Spleen (tissue), 7 donors: ENCODE results near the gene PHF21A.

Experiments used
- CTCF ChIP-seq, 11 experiments: fragments of 200-600 bp in 7 of 11; fragments of 450-650 bp in 4 of 11; sonication (generic) in 4 of 11; IDR thresholded peaks in 8 of 11; conservative IDR thresholded peaks in 3 of 11; 1 replicate in 7 of 11; 2 replicates in 4 of 11; pipeline versions ENCODE4 v1.4.0 to v1.8.0; 2016 to 2021; ENCODE audit warnings: antibody characterized with exemption in 11 of 11, inconsistent platforms in 4 of 11, mild to moderate bottlenecking in 1 of 11
- POLR2A ChIP-seq, 3 donors: fragments of 450-650 bp; IDR thresholded peaks; one replicate each; pipeline ENCODE4 v1.5.1; 2017; ENCODE audit warnings: antibody characterized with exemption in 3 of 3, mild to moderate bottlenecking in 1 of 3
- POLR2AphosphoS5 ChIP-seq, 3 donors: sonication (generic); formaldehyde crosslinking; IDR thresholded peaks; one replicate each; pipeline ENCODE4 v1.5.1; 2017; ENCODE audit warnings: antibody characterized with exemption in 3 of 3
- donor health status: DM: no; HTN: no; CAD: no; lungs with moderate emphysema.
- donor health status: DM: no; HTN: no; CAD: no.
- donor health status: DM: no; HTN: no; CAD: no.

- TF ChIP-seq POLR2AphosphoS5 (IDR thresholded peaks at IDR 0.05) (no peak), POLR2A (IDR thresholded peaks at IDR 0.05) (no peak), CTCF (IDR thresholded peaks at IDR 0.05 in 8 of 11, conservative IDR thresholded peaks at IDR 0.05 in 3 of 11) (no peak)
These were observed 21.3 kb downstream of the PHF21A start for GRCh38 chr11:46099963-46100316.
